T-helper 1 cell (primary cell): ENCODE data around the gene EPHA2.

ENCODE experiments used
- DNase-seq, 5 donors: peaks; one replicate each; pipeline ENCODE4 v3.0.0-alpha.2; 2012 to 2020

EPHA2 gene

GRCh38 chr1:16090076-16090826, 65.6 kb downstream of the EPHA2 start:
- DNase-seq, result no peak

- no peak for DNase-seq
Measured at GRCh38 chr1:16088996-16089395, 66.9 kb downstream of the EPHA2 start.

DNA sequence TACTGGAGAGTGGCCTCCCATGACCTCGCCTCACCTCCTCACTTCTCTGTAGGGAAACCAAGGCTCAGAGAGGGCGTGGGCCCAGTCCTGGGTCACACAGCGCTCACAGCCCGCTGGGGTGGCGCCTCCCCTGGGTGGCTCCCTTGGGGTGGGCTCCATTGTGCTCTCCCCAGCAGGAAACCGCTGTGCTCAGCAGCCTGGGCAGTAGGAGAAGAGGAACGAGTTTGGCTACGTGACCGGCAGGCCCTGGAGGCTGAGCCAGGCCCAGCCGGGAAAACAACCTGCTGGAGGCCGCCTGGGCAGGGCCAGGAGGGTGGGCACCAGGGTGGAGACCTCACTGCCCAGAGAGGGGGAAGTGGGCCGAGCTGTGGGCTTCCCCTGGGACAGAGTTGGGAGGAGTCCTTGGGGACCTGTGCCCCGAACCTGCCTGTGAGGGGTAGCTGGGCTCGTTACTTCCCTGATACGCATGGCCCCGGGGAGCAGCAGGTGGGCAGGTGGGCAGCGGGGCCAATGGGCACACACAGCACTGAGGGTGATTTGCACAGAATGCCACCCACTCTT, 67.4 kb downstream of the EPHA2 start:
- no peak for DNase-seq

DNA sequence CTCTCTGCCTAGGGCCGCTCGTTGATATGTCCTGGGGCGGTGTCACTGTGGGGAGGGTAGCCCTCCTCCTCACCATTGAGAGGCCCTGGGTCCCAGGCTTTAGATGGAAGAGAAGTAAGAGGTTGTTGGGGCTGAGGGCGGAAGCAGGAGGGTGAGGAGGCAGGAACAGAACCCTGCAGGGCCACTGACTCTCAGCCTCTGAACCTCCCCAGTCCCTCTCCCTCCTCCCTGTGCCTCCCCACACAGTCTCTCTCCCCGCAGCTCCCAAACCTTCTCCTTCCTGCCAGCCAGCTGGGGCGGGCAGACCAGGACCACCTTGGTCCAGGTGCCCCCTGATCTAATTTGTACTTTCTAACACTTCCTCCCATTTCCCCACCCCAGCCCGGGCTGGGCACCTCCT, 68.1 kb downstream of the EPHA2 start:
- no peak for DNase-seq

DNA sequence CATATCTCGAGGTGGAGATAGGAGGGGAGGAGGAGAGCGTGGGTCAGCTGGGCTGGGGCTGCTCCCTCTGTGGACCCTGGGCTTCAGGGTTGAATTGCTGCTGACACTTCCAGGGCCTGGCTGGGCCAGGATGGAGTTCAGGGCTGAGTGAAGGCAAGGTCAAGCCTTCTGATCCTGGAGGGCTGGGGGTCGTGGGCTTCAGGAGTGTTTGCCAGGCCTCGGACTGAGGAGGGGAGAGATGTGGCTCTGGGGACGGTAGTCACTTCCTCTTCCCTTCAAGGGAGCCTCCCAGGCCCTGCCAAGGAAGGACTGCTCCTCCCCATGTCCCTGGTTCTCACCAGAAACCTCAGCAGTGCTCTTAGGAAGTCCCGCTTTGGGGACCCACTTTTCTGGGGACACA, 70.3 kb downstream of the EPHA2 start:
- no peak for DNase-seq

GRCh38 chr1:16083486-16083885, 72.4 kb downstream of the EPHA2 start:
- no peak for DNase-seq

DNA sequence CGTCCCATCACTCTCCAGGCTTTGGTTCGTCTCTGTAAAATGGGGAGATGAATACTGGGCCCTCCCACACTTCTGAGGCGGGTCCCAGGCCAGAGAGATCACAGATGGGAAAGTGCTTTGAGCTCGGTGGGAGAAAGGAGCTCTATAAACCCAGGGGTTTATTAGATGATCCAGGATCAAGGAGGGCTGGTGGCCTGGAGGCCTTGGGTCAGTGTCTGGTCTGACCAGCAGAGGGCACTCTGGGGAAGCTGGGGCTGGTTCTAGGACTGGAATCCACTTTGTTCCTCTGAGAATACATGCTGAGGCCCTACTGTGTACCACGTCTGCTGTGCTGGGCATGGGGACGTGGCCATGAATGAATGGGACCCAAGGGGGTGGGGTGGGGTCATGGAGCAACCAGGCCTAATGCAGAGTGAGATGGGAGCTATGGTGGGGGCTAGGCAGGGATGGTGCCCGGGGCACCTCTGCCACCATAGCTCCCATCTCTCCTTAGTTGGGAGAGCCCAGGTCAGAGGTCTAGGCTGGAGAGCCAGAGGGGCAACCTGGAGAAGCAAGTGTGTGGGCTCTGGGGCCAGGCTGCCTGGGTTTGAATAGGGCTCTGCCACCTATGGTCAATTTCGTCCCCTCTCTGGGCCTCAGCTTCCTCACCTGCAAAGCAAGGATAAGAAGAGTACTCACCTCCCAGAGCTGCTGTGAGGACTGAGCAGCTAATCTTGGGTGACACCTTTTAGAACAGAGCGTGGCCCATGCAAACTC, 73.4 kb downstream of the EPHA2 start:
- DNase-seq, result peak in 4 of 5 donors; percentile 35 to 50 (median 41)

- DNase-seq, result no peak
Measured at GRCh38 chr1:16081636-16082035, 74.2 kb downstream of the EPHA2 start.

GRCh38 chr1:16080422-16081150, 75.3 kb downstream of the EPHA2 start:
- no peak for DNase-seq

- DNase-seq, result peak; percentile 36 to 73 (median 59)
Measured at GRCh38 chr1:16078925-16079656, 76.8 kb downstream of the EPHA2 start.

DNA sequence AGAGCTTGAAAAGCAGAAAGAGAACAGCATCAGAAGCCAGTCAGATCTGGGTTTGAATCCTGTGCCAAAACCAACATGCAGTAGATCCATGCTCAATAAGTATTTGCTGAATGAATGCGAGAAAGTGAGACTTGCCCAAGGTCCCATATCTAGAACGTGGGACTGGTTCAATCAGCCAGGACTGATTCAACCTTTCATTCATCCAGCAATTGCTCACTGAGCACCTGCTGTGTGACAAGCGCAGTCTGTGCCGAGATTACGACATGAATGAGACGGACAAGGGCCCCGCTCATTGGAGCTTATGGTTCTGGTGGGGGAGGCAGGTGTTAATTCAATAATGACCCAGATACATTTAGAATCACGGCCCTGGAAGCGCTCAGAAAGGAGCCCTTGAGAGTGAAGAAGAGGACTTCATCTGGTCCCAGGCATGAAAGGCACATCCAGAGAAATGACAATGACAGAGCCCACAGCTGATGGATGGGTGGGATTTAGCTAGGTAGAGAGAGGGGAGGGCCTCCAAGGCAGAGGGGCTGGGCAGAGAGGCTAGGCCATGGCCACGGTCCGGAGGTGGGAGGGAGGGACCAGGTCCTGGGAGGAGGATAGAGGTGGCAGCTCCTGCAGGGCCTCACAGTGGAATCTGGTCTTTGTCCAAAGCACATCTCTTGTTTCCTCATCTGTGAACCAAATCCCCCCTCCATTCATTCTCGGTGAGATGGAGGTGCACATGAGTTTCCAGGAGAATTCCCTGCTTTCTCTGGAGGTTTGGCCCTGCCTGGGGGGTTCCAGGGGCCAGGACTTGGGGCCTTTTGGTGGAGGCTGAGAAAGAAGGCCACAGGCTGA, 78.2 kb downstream of the EPHA2 start:
- DNase-seq, result no peak

GRCh38 chr1:16076865-16077238, 79.0 kb downstream of the EPHA2 start:
- no peak for DNase-seq

DNA sequence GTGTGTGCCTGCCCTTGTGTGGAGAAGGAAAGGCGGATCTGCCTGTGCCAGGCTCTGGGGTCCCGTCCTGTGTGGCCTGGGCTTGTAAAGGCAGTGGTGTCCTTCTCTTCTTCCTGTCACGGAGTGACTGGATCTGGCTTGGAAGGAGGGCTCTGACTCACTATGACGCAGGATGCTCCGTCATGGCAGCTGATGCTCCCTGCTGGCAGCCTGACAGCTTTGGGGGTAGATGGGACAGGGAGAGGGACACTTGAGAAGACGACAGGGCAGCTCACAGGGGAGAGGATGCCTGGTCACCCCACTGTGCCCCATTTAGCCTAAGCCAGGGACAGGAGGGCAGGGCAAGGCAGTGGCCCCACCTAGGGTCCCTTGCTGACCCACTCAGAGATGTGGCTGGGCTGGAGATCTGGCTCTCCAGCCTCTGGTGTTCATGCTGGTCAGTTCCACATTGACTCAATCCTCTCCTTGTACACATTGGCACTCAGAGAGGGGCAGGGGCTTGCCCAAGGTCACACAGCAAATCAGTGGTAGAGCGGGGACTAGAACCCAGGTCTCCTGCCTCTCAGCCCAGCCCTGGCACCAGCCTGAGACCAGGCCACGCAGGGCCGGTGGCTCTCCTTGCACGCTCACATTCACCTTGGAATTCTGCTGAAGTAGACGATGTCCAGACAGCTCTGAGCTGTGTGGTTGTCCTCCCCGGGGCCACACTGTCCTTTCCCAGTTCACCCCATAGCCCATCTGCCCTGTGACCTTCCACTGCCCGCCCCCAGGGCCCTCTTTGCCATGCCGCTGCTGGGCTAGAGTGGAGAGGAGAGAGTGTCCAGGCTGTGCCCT, 79.6 kb downstream of the EPHA2 start:
- DNase-seq, result no peak

- no peak for DNase-seq
Measured at GRCh38 chr1:16075337-16076030, 80.4 kb downstream of the EPHA2 start.
